Adrenal gland (tissue), 12 donors: ENCODE results near the gene STOML1. TPM values are rescaled to one million over a fixed set of nuclear protein-coding genes. Genes with fewer than 3 reads are reported as not detected.

ENCODE experiments used
- DNase-seq, 7 donors: peaks; one replicate each; pipeline ENCODE4 v3.0.0-alpha.2; 2019 to 2020
- H3K27ac ChIP-seq, 5 donors: fragments of 200-600 bp; sonication (generic) in 4 of 5; 1 replicate in 3 of 5; 2 replicates in 2 of 5; pipeline versions ENCODE4 v1.5.1 to v1.8.0; 2016 to 2020; ENCODE audit warnings: mild to moderate bottlenecking in 1 of 5
- H3K27me3 ChIP-seq: fragments of 200-600 bp; 2 replicates; pipeline ENCODE4 v1.8.0; 2021
- H3K36me3 ChIP-seq, 2 donors: fragments of 200-600 bp; replicated peaks in 1 of 2; 1 replicate in 1 of 2; 2 replicates in 1 of 2; pipeline versions ENCODE4 v1.5.1 to v1.8.0; 2018 to 2022
- H3K4me1 ChIP-seq, 2 donors: fragments of 200-600 bp; replicated peaks in 1 of 2; 1 replicate in 1 of 2; 2 replicates in 1 of 2; pipeline versions ENCODE4 v1.5.1 to v1.8.0; 2018 to 2021
- H3K4me3 ChIP-seq, 4 donors: fragments of 200-600 bp; sonication (generic) in 3 of 4; one replicate each; pipeline ENCODE4 v1.5.1; 2016 to 2018
- H3K9me3 ChIP-seq, 3 donors: fragments of 200-600 bp; sonication (generic) in 1 of 3; replicated peaks in 1 of 3; 1 replicate in 2 of 3; 2 replicates in 1 of 3; pipeline versions ENCODE4 v1.5.1 to v1.8.0; 2016 to 2021
- CTCF ChIP-seq, 6 experiments: fragments of 450-650 bp in 4 of 6; fragments of 200-600 bp in 2 of 6; sonication (generic) in 1 of 6; IDR thresholded peaks; 1 replicate in 5 of 6; 2 replicates in 1 of 6; pipeline versions ENCODE4 v1.5.1 to v1.8.0; 2016 to 2021; ENCODE audit warnings: antibody characterized with exemption in 6 of 6, mild to moderate bottlenecking in 2 of 6, moderate library complexity in 1 of 6
- POLR2A ChIP-seq, 2 donors: fragments of 450-650 bp; IDR thresholded peaks; one replicate each; pipeline ENCODE4 v1.6.1; 2017; ENCODE audit warnings: antibody characterized with exemption in 2 of 2, mild to moderate bottlenecking in 2 of 2, moderate library complexity in 1 of 2
- WGBS, 4 donors: extraction: QIAGEN DNeasy Blood & Tissue Kit in 2 of 4; methylation state at CpG; one replicate each; pipeline versions ENCODE4 v1.1.5 to v1.1.7; 2013 to 2017; 5-methylcytosine and 5-hydroxymethylcytosine counted together
- intact Hi-C, 2 donors: fragments of 100-400 bp; cut with DNase I; formaldehyde crosslinking; loops; one replicate each; pipeline versions ENCODE4 v1.14.1 to v1.15.0; 2022 to 2023
- polyA plus RNA-seq, 3 donors: library from polyadenylated mRNA; stranded (reverse); fragments of 200-250 nt in 2 of 3; fragments of 350-450 nt in 1 of 3; fragmentation: Illumina TruSeq in 1 of 3; extraction: RNeasy Lipid Tissue Mini Kit (QIAGEN cat#74804) in 1 of 3; gene quantifications; one replicate each; pipeline ENCODE4 v1.2.3, GENCODE V29; 2013 to 2014
- total RNA-seq, 9 donors: library from RNA; depleted of rRNA in 4 of 9; stranded (reverse); fragments of >200 nt in 4 of 9; fragments of 120-200 nt in 1 of 9; fragmentation: NEBNext Ultra II Directional in 1 of 9; extraction: Animal tissue kit (Norgen Biotek cat#: 25700) in 1 of 9; gene quantifications; one replicate each; pipeline versions ENCODE4 v1.1.0 to v1.2.4, GENCODE V29; 2013 to 2023
- donor health status: healthy with polysubstance abuse.
- donor health status: Bipolar disorder and iron deficiency.
- donor health status: DM: yes; HTN: yes; CAD: no.
- donor health status: DM: no; HTN: no; CAD: no.
- donor health status: DM: no; HTN: no; CAD: no.
- donor health status: DM: yes; HTN: yes; CAD: no.

STOML1 gene
- total and polyA plus RNA-seq, 12 donors, result 8.6 to 92.2 (median 29.6) TPM

- Histone ChIP-seq H3K4me3 (no peak overlapping the region), H3K4me1 (peaks cover 0 to 8% of the 10 kb centered on the region in 2 donors), H3K36me3 (peaks cover 0 to 38% of the 10 kb centered on the region in 2 donors), H3K27me3 (no peaks in the 10 kb centered on the region), H3K9me3 (no peaks in the 10 kb centered on the region), H3K27ac (peak overlapping the region in 1 of 5 donors; percentile 30)
- TF ChIP-seq CTCF (IDR thresholded peaks at IDR 0.05) (peak in 1 of 6 experiments; percentile 12), POLR2A (IDR thresholded peaks at IDR 0.05) (no peak)
- DNase-seq, result peak in 1 of 7 donors; percentile 46
- intact Hi-C loops, result loop anchor here (2.0 to 5.0 kb wide), 2 partner anchors 65 kb away; no protein-coding TSS in a partner anchor
- 78 to 88% (median 83%) methylated on average over 19 to 21 of the region's 21 CpGs for WGBS, 4 donors
Observed at GRCh38 chr15:74037171-74038117, 45.3 kb upstream of the STOML1 start.

DNA sequence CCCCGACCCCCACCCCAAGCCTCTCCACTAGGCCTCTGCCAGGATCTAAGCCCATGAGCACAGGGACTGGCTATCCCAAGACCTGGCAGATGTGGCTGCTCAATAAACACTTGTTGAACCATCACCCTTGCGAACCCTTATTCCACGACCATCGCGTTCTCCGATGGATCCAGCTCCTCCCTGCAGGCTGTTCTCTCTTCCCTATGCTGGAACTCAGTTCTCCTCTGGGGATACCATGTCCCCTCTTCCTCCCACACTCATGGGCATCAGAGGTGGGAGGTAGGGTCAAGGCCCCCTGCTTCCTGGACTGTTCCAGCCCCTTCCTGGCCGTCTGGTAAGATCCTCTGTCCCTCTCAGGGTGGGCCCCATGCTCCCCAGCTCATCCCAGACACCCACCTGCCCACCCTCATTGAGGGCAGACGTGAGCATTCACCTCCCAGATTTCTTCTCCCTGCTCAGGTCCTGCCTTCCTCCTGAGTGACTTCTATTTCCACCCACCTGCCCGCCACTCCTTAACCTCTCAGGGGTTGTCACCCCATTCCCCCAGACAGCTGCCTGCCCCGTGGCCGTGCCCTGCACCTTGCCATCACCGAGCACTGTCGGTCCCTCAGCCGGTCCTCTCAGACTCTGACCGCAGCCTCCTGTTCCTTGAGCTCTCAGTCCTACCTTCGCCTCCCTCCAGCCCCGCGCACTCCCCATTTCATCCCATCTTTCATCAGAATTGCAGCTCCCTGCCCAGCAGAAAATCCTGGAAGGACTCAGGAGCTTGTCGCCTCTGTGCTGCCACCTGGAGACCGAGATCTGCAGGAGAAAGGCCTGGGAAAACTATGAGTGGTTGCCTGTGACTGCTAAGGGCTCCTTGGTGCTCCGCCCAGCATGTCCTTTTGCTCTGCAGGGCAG is 44.4 kb upstream of the STOML1 start:
- 67 to 75% (median 72%) methylated on average over 18 to 21 of the region's 21 CpGs for WGBS, 4 donors
- Histone ChIP-seq H3K4me3 (no peak overlapping the region), H3K27ac (peak overlapping the region in 1 of 5 donors; percentile 30), H3K4me1 (peaks cover 0 to 8% of the 10 kb centered on the region in 2 donors), H3K36me3 (peaks cover 0 to 38% of the 10 kb centered on the region in 2 donors), H3K9me3 (no peaks in the 10 kb centered on the region), H3K27me3 (no peaks in the 10 kb centered on the region)
- intact Hi-C loops, result loop anchor here (2.0 to 5.0 kb wide), 2 partner anchors 64 kb away; no protein-coding TSS in a partner anchor
- DNase-seq, result peak; percentile 53 to 84 (median 71)
- TF ChIP-seq CTCF (IDR thresholded peaks at IDR 0.05) (peak; percentile 32 to 64 (median 51)), POLR2A (IDR thresholded peaks at IDR 0.05) (no peak)

- no peak overlapping the region for H3K4me3 ChIP-seq
- H3K27ac ChIP-seq, result no peak overlapping the region
- no peaks in the 10 kb centered on the region for H3K27me3 ChIP-seq
- intact Hi-C loops, result loop anchor here (2.0 to 5.0 kb wide), 2 partner anchors 63 kb away; no protein-coding TSS in a partner anchor
- no peak for DNase-seq
- WGBS, 4 donors, result 92 to 95% (median 94%) methylated on average over 19 to 28 of the region's 28 CpGs
- peaks cover 0 to 38% of the 10 kb centered on the region in 2 donors for H3K36me3 ChIP-seq
- peaks cover 0 to 8% of the 10 kb centered on the region in 2 donors for H3K4me1 ChIP-seq
- TF ChIP-seq CTCF (IDR thresholded peaks at IDR 0.05), result no peak
- TF ChIP-seq POLR2A (IDR thresholded peaks at IDR 0.05), result no peak
- no peaks in the 10 kb centered on the region for H3K9me3 ChIP-seq
Observed at GRCh38 chr15:74035121-74036017, 43.3 kb upstream of the STOML1 start.
